Stomach smooth muscle (tissue), 2 donors: Measurements from ENCODE around the gene BHLHE23.

Source experiments
- H3K27ac ChIP-seq: one replicate; pipeline ENCODE4 v1.7.0; 2013; ENCODE audit warnings: mild to moderate bottlenecking, low read length, inconsistent platforms
- H3K27me3 ChIP-seq, 2 donors: one replicate each; pipeline ENCODE4 v1.7.0; 2013; ENCODE audit warnings: low read length in 2 of 2; ENCODE audit not compliant: insufficient read depth in 2 of 2, control insufficient read depth in 1 of 2
- H3K36me3 ChIP-seq, 2 donors: one replicate each; pipeline ENCODE4 v1.7.0; 2013; ENCODE audit warnings: low read length in 2 of 2; ENCODE audit not compliant: control insufficient read depth in 2 of 2, insufficient read depth in 2 of 2
- H3K4me1 ChIP-seq: one replicate; pipeline ENCODE4 v1.7.0; 2013; ENCODE audit warnings: low read length; ENCODE audit not compliant: control insufficient read depth, insufficient read depth
- H3K4me3 ChIP-seq, 2 donors: one replicate each; pipeline ENCODE4 v1.7.0; 2013; ENCODE audit warnings: low read length in 2 of 2
- H3K9ac ChIP-seq, 2 donors: one replicate each; pipeline ENCODE4 v1.7.0; 2013; ENCODE audit warnings: low read length in 2 of 2, mild to moderate bottlenecking in 1 of 2
- H3K9me3 ChIP-seq, 2 donors: one replicate each; pipeline ENCODE4 v1.7.0; 2013; ENCODE audit warnings: low read length in 2 of 2; ENCODE audit not compliant: control insufficient read depth in 2 of 2
- donor health status: healthy.
- donor health status: Pancreatic carcinoma.

The BHLHE23 gene

GRCh38 chr20:63025534-63026331, 19.0 kb upstream of the BHLHE23 start:
- peak overlapping the region in 1 of 2 donors; percentile 47 for H3K4me3 ChIP-seq
- peaks cover 0 to 3% of the 10 kb centered on the region in 2 donors for H3K9me3 ChIP-seq
- peaks cover 13% of the 10 kb centered on the region for H3K4me1 ChIP-seq
- no peak overlapping the region for H3K9ac ChIP-seq
- H3K27me3 ChIP-seq, result peaks cover 72% of the 10 kb centered on the region in 2 donors
- H3K36me3 ChIP-seq, result no peaks in the 10 kb centered on the region
- no peak overlapping the region for H3K27ac ChIP-seq

- Histone ChIP-seq H3K9ac (no peak overlapping the region), H3K36me3 (no peaks in the 10 kb centered on the region), H3K4me1 (peaks cover 13% of the 10 kb centered on the region), H3K27ac (no peak overlapping the region), H3K27me3 (peaks cover 65 to 68% of the 10 kb centered on the region in 2 donors), H3K9me3 (peaks cover 3 to 6% of the 10 kb centered on the region in 2 donors), H3K4me3 (no peak overlapping the region)
Measured at GRCh38 chr20:63024573-63025392, 18.0 kb upstream of the BHLHE23 start.

GRCh38 chr20:63023936-63024571, 17.3 kb upstream of the BHLHE23 start:
- Histone ChIP-seq H3K9ac (no peak overlapping the region), H3K4me3 (no peak overlapping the region), H3K27me3 (peaks cover 59 to 62% of the 10 kb centered on the region in 2 donors), H3K4me1 (peaks cover 9% of the 10 kb centered on the region), H3K9me3 (peaks cover 3 to 6% of the 10 kb centered on the region in 2 donors), H3K36me3 (no peaks in the 10 kb centered on the region), H3K27ac (no peak overlapping the region)

- no peaks in the 10 kb centered on the region for H3K36me3 ChIP-seq
- no peak overlapping the region for H3K9ac ChIP-seq
- H3K27ac ChIP-seq, result no peak overlapping the region
- H3K27me3 ChIP-seq, result peaks cover 56 to 58% of the 10 kb centered on the region in 2 donors
- H3K9me3 ChIP-seq, result peaks cover 3 to 6% of the 10 kb centered on the region in 2 donors
- H3K4me3 ChIP-seq, result no peak overlapping the region
- peaks cover 6% of the 10 kb centered on the region for H3K4me1 ChIP-seq
Measured at GRCh38 chr20:63023071-63023935, 16.5 kb upstream of the BHLHE23 start.

- Histone ChIP-seq H3K36me3 (no peaks in the 10 kb centered on the region), H3K9ac (no peak overlapping the region), H3K4me3 (no peak overlapping the region), H3K9me3 (peaks cover 3 to 6% of the 10 kb centered on the region in 2 donors), H3K4me1 (peaks cover 6% of the 10 kb centered on the region), H3K27me3 (peaks cover 55 to 58% of the 10 kb centered on the region in 2 donors), H3K27ac (no peak overlapping the region)
Measured at GRCh38 chr20:63022501-63022900, 15.7 kb upstream of the BHLHE23 start.

GRCh38 chr20:63021356-63022321, 14.9 kb upstream of the BHLHE23 start:
- Histone ChIP-seq H3K27ac (no peak overlapping the region), H3K9ac (no peak overlapping the region), H3K9me3 (peaks cover 3 to 6% of the 10 kb centered on the region in 2 donors), H3K36me3 (no peaks in the 10 kb centered on the region), H3K27me3 (peaks cover 49 to 58% of the 10 kb centered on the region in 2 donors), H3K4me3 (no peak overlapping the region), H3K4me1 (peaks cover 6% of the 10 kb centered on the region)

GRCh38 chr20:63020681-63021080, 13.9 kb upstream of the BHLHE23 start:
- no peak overlapping the region for H3K27ac ChIP-seq
- H3K9ac ChIP-seq, result no peak overlapping the region
- peaks cover 3 to 6% of the 10 kb centered on the region in 2 donors for H3K9me3 ChIP-seq
- peaks cover 47 to 59% of the 10 kb centered on the region in 2 donors for H3K27me3 ChIP-seq
- H3K4me3 ChIP-seq, result no peak overlapping the region
- H3K36me3 ChIP-seq, result no peaks in the 10 kb centered on the region
- H3K4me1 ChIP-seq, result peaks cover 4% of the 10 kb centered on the region

- Histone ChIP-seq H3K36me3 (no peaks in the 10 kb centered on the region), H3K4me1 (no peaks in the 10 kb centered on the region), H3K9ac (no peak overlapping the region), H3K27ac (no peak overlapping the region), H3K9me3 (peaks cover 8 to 13% of the 10 kb centered on the region in 2 donors), H3K27me3 (peaks cover 38 to 54% of the 10 kb centered on the region in 2 donors), H3K4me3 (no peak overlapping the region)
Measured at GRCh38 chr20:63017826-63018411, 11.2 kb upstream of the BHLHE23 start.
